Right atrium auricular region (tissue), 2 donors: ENCODE measurements around the gene TBC1D5. TPM values are rescaled to one million over a fixed set of nuclear protein-coding genes. Genes with fewer than 3 reads are reported as not detected.
"Not testable (repeated sequence)": the region's sequence is repeated elsewhere in the genome, so short reads cannot be mapped to it uniquely, and the experiment has no call there.

Experiments
- DNase-seq: peaks from one replicate; pipeline ENCODE4 v3.0.0-alpha.2; 2019; ENCODE audit warnings: low spot score
- H3K27ac ChIP-seq, 2 donors: fragments of 200-600 bp; sonication (generic); 1 replicate in 1 of 2; 2 replicates in 1 of 2; pipeline ENCODE4 v1.5.1; 2016 to 2019
- H3K27me3 ChIP-seq, 2 donors: fragments of 200-600 bp; sonication (generic); one replicate each; pipeline versions ENCODE4 v1.5.1 to v1.6.0; 2017 to 2019
- H3K36me3 ChIP-seq: fragments of 200-600 bp; sonication (generic); one replicate; pipeline ENCODE4 v1.5.1; 2016
- H3K4me1 ChIP-seq, 2 donors: fragments of 200-600 bp; sonication (generic); one replicate each; pipeline versions ENCODE4 v1.5.1 to v1.6.0; 2017 to 2019
- H3K4me3 ChIP-seq, 2 donors: fragments of 200-600 bp; sonication (generic); 1 replicate in 1 of 2; 2 replicates in 1 of 2; pipeline ENCODE4 v1.5.1; 2017 to 2019; ENCODE audit warnings: mild to moderate bottlenecking in 1 of 2, moderate library complexity in 1 of 2
- H3K9me3 ChIP-seq, 2 donors: fragments of 200-600 bp; sonication (generic); one replicate each; pipeline ENCODE4 v1.5.1; 2019
- CTCF ChIP-seq, 2 donors: fragments of 200-600 bp; sonication (generic); IDR thresholded peaks; one replicate each; pipeline ENCODE4 v1.5.1; 2019; ENCODE audit warnings: antibody characterized with exemption in 2 of 2
- total RNA-seq, 2 donors: library from RNA; depleted of rRNA; stranded (reverse); fragments of >200 nt; gene quantifications; one replicate each; pipeline ENCODE4 v1.1.0, GENCODE V29; 2016

The TBC1D5 gene
- total RNA-seq, 2 donors from 2014 or later: 35.2 to 40.2 TPM

- Histone ChIP-seq H3K4me3 (no peak overlapping the region), H3K4me1 (no peaks in the 10 kb centered on the region), H3K27ac (no peak overlapping the region), H3K36me3 (no peaks in the 10 kb centered on the region), H3K27me3 (no peaks in the 10 kb centered on the region), H3K9me3 (no peaks in the 10 kb centered on the region)
- no peak for DNase-seq
- TF ChIP-seq CTCF (IDR thresholded peaks at IDR 0.05): no peak
These were observed 235.0 kb downstream of the TBC1D5 start for GRCh38 chr3:17507480-17507879.

- H3K27me3 ChIP-seq: no peaks in the 10 kb centered on the region
- H3K4me3 ChIP-seq: no peak overlapping the region
- no peaks in the 10 kb centered on the region for H3K9me3 ChIP-seq
- H3K4me1 ChIP-seq: no peaks in the 10 kb centered on the region
- DNase-seq: no peak
- no peaks in the 10 kb centered on the region for H3K36me3 ChIP-seq
- no peak for TF ChIP-seq CTCF (IDR thresholded peaks at IDR 0.05)
- no peak overlapping the region for H3K27ac ChIP-seq
These were observed 236.6 kb downstream of the TBC1D5 start for GRCh38 chr3:17505856-17506255.

GRCh38 chr3:17501745-17502144 is 240.7 kb downstream of the TBC1D5 start:
- Histone ChIP-seq H3K27ac (no peak overlapping the region), H3K27me3 (no peaks in the 10 kb centered on the region), H3K4me1 (no peaks in the 10 kb centered on the region), H3K9me3 (no peaks in the 10 kb centered on the region), H3K4me3 (no peak overlapping the region), H3K36me3 (no peaks in the 10 kb centered on the region)
- no peak for TF ChIP-seq CTCF (IDR thresholded peaks at IDR 0.05)
- DNase-seq: no peak

GRCh38 chr3:17500618-17501017 is 241.8 kb downstream of the TBC1D5 start:
- Histone ChIP-seq H3K4me3 (no peak overlapping the region), H3K9me3 (no peaks in the 10 kb centered on the region), H3K36me3 (no peaks in the 10 kb centered on the region), H3K27me3 (no peaks in the 10 kb centered on the region), H3K27ac (no peak overlapping the region), H3K4me1 (no peaks in the 10 kb centered on the region)
- no peak for DNase-seq
- TF ChIP-seq CTCF (IDR thresholded peaks at IDR 0.05): no peak

- H3K4me1 ChIP-seq: peaks cover 0 to 5% of the 10 kb centered on the region in 2 donors
- H3K27ac ChIP-seq: no peak overlapping the region
- H3K4me3 ChIP-seq: no peak overlapping the region
- no peaks in the 10 kb centered on the region for H3K27me3 ChIP-seq
- no peak for TF ChIP-seq CTCF (IDR thresholded peaks at IDR 0.05)
- H3K36me3 ChIP-seq: no peaks in the 10 kb centered on the region
- no peak for DNase-seq
- H3K9me3 ChIP-seq: peaks cover 0 to 7% of the 10 kb centered on the region in 2 donors
These were observed 248.2 kb downstream of the TBC1D5 start for GRCh38 chr3:17494117-17494809.

- H3K4me1 ChIP-seq: peaks cover 0 to 5% of the 10 kb centered on the region in 2 donors
- no peak overlapping the region for H3K27ac ChIP-seq
- no peak for TF ChIP-seq CTCF (IDR thresholded peaks at IDR 0.05)
- no peaks in the 10 kb centered on the region for H3K27me3 ChIP-seq
- no peak overlapping the region for H3K4me3 ChIP-seq
- no peaks in the 10 kb centered on the region for H3K36me3 ChIP-seq
- no peak for DNase-seq
- H3K9me3 ChIP-seq: peaks cover 0 to 7% of the 10 kb centered on the region in 2 donors
These were observed 250.8 kb downstream of the TBC1D5 start for GRCh38 chr3:17491601-17492000.

- not testable (repeated sequence) for DNase-seq, H3K4me3 ChIP-seq, H3K4me1 ChIP-seq, H3K9me3 ChIP-seq, H3K36me3 ChIP-seq, H3K27me3 ChIP-seq, H3K27ac ChIP-seq
These were observed 251.2 kb downstream of the TBC1D5 start for GRCh38 chr3:17491190-17491589.
